CD4-positive, alpha-beta T cell treated with Interleukin-17A for 4 hours (primary cell): Measurements from ENCODE around the gene SBF2.
"Not testable (repeated sequence)": the region's sequence is repeated elsewhere in the genome, so short reads cannot be mapped to it uniquely, and the experiment has no call there.

ENCODE experiments used
- DNase-seq: peaks from one replicate; pipeline ENCODE4 v3.0.0-alpha.2; 2020; ENCODE audit warnings: mixed read lengths

SBF2 gene

DNA sequence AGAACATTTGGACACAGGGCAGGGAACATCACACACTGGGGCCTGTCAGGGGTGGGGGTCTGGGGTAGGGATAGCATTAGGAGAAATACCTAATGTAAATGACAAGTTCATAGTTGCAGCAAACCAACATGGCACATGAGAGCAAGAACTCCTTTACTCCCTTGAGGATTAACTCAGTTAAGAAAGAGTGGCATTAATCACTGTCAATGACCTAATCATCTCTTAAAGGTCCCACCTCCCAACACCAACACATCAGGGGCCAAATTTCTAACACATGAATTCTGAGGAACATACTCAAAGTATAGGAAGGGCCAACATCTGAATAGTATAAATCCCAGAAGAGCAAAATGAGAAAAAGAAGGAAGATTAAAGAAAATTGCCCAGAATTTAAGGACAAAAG is 357.3 kb downstream of the SBF2 start:
- no peak for DNase-seq

DNA sequence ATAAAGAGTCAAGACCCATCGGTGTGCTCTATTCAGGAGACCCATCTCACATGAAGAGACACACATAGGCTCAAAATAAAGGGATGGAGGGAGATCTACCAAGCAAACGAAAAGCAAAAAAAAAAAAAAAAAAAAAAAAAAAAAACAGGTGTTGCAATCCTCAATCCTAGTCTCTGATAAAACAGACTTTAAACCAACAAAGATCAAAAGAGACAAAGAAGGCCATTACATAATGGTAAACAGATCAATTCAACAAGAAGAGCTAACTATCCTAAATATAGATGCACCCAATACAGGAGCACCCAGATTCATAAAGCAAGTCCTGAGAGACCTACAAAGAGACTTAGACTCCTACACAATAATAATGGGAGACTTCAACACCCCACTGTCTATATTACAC is 361.2 kb downstream of the SBF2 start:
- not testable (repeated sequence) for DNase-seq

DNA sequence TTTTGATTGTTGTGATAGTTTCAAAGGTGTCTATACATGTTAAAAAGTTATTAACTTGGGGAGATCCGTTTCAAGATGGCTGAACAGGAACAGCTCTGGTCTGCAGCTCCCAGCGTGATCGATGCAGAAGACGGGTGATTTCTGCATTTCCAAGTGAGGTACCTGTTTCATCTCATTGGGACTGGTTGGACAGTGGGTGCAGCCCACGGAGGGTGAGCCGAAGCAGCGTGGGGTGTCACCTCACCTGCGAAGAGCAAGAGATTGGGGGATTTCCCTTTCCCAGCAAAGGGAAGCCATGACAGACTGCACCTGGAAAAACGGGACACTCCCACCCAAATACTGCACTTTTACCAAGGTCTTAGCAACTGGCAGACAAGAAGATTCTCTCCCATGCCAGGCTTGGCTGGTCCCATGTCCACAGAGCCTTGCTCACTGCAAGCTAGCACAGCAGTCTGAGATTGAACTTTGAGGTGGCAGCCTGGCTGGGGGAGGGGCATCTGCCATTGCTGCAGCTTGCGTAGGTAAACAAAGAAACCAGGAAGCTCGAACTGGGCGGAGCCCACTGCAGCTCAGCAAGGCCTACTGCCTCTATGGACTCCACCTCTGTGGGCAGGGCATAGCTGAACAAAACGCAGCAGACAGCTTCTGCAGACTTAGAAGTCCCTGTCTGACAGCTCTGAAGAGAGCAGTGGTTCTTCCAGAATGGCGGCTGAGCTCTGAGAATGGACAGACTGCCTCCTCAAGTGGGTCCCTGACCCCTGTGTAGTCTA is 363.3 kb downstream of the SBF2 start:
- DNase-seq = not testable (repeated sequence)

DNA sequence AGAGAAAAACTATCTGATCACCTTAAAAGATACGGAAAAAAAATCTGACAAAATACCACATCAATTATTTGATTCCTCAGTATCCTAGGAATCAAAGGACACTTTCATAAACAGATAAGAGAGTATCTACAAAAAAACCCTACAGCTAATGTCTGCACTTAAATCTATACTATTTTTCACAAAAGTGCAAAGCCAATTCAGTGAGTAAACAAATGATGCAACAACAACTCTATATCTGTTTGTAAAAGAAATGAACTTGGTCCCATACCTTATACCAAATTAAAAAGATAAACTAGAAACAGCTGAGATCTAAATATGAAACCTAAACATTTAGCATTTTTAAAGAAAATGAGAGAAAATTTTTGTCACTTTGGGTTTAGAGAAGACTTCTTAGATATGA is 366.3 kb downstream of the SBF2 start:
- DNase-seq = no peak

DNA sequence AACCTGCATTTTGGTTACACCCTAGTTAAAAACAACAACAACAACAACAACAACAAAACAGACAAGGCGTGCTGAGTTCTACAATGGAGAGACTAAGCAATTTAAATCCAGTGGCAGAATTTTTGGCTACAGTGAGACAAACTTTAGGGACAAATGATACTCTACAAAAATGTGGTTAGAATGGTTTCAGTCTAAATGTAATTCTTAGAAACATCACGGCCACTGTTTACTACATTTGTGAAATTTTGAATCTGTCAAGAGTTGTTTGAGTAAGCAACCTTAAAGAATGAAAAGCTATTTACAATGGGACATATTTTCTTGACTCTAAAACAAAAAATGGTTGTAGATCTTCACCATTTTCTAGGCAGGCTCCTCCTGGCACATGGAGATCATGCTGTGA is 370.7 kb downstream of the SBF2 start:
- DNase-seq = no peak

DNA sequence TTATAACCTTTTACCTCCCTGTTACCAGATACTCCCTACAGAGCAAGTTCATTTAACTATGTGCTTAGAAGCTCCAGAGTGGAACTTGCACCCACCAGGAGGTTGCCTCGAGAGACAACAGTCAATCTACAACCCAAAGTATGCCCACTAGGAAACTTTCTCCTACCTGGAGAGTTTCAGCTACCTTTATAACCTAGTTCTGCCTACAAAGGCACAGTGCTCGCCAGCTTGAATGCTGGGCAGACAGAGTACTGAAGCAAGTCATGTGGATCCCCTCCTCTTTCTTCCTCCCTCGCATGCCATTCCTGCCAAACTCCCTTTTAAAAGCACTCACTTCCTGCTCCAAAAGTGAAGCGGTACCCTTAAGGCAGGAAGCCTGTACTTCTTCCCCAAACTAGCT is 371.2 kb downstream of the SBF2 start:
- no peak for DNase-seq

DNA sequence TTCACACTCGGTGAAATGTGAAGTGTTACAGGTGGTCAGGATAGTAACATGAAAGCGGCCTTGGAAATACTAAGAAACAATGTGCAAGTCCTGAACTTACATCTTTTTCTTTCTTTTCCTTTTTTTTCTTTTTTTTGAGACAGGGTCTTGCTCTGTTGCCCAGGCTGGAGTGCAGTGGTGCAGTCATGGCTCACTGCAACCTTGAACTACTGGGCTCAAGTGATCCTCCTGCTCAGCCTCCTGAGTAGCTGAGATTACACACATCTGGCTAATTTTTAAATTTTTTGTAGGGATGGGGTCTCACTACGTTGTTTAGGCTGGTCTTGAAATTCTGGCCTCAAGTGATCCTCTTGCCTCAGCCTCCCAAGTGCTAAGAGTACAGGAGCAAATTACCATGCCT is 377.5 kb downstream of the SBF2 start:
- DNase-seq = no peak

DNA sequence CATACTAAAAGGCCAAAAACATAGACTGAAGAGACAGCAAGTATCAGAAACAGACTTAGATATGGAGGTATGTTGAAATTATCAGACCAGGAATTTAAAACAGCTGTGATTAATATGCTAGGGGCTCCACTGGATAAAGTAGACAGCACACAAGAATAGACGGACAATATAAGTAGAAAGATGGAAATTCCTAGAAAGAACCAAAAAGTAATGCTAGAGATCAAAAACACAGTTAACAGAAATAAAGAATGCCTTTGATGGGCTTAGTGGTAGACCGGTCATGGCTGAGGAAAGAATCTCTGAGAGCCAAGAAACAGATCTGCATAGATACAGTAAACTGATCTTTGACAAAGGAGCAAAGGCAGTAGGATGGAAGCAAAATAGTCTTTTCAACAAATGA is 380.0 kb downstream of the SBF2 start:
- DNase-seq = no peak

DNA sequence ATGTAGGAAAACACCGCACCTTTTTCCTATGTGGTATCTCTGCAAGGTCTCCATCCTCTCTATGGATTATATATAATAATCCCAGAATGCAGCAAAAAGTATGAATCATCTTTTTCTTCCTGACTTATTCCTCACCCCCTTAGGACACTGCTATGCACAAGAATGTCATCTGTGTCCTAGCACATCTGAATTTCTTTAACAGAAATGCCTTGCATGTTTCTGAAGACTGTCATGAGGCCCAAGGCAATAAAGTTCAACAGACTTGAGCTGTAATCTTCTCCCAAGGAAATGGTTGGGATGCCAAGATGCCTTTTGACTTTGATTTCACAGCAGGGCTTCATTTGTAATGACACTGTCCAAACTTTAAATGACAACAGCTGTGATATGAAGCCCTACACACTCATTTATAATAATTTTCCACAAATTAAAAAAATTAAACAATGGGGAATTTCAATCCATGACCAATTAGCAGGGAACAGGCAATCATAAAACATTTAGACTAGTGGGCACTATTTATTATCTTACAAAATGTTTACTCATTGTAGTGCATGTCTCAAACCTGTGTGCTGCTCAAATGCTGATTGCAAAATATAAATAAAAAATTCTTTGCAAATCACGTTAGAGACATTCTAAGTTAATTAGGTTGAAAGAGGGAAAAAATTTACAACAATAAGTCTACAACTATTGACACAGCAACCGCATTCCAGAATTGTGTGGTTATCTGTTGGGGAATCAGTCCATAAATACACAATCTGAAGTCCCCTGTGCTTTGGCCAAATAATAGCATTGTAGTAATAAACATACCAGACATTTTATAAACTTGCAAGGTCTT is 387.8 kb downstream of the SBF2 start:
- DNase-seq = no peak

DNA sequence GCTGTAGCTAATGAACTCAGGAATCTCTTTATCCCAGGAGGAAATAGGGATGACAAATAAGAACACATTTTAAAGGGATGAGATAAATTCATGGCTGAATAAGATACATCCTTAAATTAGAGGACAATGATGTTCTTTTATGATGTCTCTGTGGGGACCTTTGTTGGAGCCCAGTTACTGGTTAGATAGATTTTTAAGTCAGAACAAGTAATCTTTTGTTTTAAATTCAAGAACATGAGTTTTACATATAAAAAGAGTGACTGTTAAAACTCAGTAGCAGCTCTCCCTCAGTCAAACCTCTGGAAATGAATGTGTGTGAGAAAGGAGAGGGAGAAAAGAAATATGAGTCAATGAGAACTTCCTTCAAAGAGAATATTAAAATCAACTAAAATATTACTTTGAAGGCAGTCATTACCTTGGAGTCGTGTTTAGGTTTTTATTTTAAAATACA is 388.5 kb downstream of the SBF2 start:
- DNase-seq = no peak

DNA sequence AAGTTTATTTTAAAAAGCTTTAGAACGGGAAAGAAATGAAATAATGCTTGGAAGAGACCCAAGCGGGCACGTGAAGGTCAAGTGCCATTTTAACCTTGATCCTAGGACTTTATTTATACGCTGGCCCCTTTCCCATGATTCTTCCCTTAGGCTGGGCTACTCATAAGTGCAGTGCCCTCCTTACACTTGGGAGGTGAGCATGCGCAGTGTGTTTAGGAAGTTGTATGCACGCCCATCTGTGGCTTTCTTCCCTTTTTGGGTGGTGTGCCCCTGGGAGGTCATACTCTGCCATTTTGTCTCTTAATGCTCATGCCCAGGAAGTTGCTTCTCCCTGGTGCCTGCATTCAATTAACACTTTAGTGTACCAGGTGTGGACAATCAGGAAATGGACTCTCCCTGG is 390.4 kb downstream of the SBF2 start:
- DNase-seq = no peak

DNA sequence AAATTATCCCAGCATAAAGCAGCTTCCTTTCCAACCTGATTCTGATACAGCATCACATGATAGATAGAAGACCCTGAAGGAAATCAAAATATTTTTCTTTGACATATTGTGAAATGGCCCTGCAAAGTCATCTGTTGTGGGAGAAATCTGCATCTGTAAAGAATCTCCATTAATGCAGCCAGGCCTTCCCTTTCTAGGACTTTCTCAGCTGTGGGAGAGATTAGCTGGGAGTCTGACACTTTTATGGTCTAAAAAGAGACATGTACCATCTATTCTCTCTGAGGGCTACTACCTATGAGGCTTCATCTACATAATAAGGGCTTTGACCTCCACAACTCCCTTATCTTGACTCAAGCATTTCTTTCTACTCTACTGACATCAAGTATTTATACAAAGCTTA is 392.1 kb downstream of the SBF2 start:
- DNase-seq = no peak

DNA sequence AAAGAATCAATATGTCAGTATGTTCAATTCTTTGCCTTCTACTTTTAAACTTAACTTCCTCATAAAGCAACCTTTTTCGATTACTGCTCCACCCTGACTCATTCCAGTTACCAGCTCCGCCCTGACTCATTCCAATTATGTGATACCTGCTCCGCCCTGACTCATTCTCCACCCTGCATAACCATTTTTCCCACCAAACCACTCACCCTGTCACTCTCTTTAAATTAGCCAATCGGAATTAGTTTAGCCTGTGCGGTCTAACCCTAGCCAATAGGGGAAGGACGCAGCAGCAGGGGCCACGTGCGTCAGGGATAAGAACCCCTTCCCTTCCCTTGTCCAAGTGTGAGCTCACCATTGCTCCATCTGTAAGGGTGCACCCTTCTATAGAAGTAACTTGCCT is 393.8 kb downstream of the SBF2 start:
- not testable (repeated sequence) for DNase-seq

DNA sequence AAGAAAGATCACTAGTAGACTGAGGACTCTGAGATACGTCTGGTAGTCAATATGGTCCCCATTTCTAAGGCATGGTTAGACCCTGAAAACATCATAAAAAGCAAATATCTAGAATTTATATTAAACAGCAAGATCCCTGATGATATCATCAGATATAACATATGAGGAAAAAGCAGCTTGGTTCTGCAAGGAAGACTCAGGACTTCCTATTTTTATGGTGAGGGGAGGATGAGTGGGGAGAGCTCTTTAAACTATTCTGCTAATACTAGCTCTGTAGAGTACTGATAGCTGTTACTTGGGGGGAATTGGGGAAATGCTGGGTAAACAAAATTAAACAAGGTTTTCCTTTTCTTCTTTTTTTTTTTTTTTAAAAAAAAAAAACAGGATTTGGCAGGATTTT is 394.3 kb downstream of the SBF2 start:
- no peak for DNase-seq

DNA sequence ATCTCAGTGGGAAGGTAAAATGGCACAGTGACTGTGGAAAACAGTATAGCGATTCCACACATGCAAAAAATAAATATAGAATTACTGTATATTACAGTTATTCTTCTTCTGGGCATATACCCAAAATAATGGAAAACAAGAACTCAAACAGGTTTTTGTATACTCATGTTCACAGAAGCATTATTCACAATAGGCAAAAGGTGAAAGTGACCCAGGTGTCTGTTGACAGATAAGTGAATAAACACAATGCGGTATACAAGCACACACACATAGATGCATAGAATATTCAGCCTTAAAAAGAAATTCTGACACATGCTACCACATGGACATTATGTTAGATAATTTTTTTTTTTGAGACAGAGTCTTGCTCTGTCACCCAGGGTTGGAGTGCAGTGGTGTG is 397.1 kb downstream of the SBF2 start:
- DNase-seq = no peak

DNA sequence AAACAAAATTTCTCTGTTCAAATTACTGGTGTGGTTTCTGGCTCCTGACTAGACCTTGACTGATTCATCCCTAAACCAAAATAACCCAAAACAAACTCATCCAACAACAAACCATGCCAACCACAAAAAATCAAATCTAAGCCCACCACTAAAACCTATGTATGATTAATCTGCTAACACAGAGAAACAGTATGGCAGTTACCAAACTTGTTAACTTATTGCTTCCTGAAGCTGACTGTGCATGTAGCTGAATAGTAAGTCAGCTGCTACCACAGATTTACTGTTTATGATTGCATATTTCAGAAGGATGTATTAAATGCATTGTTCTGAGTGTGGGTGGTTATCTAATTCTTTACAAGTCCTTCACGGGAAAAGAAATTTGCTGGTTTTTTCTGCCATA is 399.0 kb downstream of the SBF2 start:
- no peak for DNase-seq

DNA sequence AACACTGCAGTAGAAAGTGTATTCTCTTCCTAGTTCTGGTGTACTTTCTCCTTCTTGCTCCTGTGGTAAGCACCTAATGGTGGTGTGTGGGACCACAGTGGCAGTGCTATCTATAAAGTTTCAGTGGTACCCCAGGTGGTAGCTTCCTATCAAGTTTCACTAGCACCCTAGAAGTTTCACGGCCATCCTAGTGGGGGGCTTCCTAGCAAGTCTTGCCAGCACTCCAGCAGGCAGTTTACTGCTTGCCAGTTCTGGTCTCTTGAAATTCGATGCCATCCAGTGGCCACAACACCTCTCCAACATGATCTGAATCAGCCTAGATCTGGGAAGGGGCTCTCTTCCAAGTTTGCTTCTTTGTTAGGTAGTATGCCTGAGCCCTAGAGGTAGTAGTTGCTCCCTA is 400.5 kb downstream of the SBF2 start:
- DNase-seq = no peak

DNA sequence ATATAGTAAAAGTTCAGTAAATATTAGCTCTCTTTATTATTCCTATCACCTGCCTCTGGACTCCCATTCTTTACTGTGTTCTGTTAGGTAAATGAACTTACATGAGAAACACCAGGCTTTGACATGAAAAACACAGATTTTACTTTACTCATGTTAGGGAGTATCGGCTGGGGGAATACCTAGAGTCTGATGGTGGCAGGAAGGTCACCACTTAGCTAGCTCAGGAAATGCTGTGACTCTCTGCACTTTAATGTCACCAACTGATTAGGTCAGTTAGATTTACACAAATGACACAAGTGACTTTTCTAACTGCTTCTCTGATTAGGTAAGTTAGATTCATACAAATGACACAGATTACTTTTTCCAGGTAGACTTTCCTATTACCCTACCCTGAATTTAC is 405.1 kb downstream of the SBF2 start:
- no peak for DNase-seq

DNA sequence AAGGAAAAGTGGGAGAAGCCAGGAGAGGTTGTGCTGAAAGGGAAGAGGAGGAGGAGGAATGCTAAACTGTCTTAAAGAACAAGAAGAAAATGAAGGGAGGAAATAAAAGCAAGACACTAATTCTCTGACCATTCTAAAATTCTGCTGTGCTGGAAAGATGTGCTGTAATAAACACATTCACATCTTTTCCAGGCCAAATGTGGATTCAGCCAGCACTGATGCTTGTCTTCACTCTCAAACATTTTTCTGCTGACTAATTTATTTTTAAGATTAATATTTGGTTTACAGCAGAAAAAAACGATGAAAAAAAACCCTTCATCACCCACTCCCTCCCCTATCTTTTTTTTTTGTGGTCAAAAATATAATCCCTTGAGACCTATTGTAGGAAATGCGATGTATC is 406.5 kb downstream of the SBF2 start:
- no peak for DNase-seq

DNA sequence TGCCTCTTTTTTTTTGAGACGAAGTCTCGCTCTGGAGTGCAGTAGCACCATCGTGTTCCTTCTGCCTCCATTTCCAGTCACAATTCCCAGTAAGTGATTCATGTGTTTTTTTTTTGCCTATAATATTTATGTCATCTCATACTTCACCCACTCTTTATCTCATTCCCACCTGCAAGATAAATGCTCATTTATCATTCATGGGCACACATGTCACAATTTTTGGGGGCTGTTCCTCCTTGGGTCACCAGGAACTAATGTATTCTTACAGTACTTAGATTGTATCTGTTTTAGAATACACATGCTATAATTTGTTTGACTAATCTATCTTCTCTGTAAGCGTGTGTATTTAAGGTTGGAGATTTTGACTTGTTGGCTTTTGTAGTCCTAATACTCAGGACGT is 407.4 kb downstream of the SBF2 start:
- DNase-seq = no peak

DNA sequence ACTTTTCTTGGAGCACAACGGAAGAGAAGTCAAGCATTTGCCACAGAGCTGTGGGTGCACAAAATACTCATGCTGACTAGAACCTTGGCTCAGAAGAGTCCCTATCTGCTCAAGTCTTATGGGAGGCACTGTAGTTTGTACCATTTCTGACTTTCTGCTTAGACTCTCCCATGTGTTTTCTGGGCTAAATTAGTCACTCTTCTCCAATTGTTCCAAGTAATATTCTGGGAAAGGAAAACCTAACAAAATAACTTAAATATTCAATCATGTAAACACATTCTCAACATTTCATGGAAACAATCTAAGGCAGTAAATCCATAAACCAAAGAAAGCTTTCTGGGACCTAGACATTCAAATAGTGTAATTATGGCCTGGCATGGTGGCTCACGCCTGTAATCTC is 409.4 kb downstream of the SBF2 start:
- DNase-seq = no peak

DNA sequence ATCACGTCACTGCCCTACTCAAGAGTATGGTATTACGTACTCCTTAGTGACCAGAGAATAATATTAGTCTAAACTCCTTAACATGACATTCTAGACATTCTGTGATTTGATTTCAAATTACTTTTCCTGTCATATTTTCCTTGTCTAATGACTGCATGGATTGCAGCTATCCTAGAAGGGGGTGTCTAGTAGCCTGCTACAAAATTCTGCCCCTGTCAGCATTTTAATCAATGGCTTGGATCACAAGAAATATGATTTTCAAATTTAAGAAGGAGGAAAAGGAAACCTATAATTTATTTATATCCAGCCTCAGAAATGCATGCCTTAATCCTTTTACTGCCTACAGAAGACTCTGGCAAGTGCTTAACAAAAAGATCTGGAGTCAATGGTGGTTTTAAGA is 413.4 kb downstream of the SBF2 start:
- no peak for DNase-seq

DNA sequence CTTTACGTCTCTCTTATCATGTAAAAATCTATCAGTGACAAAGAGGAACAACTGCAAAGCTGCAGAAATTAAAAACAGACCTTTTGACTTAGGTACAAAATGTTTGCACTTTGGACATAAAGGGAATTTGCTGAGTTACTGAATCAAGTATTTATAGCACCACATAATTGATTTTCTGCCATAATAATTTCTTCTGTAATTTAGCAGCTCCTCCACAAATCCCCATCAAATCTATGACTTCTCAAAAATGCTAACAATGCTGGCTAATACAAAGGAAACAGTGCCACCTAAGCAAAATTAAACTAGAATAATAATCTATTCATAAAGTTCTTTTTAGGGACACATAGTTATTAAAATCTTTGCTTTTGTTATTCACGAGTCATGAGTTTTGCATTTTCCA is 415.1 kb downstream of the SBF2 start:
- DNase-seq = no peak

DNA sequence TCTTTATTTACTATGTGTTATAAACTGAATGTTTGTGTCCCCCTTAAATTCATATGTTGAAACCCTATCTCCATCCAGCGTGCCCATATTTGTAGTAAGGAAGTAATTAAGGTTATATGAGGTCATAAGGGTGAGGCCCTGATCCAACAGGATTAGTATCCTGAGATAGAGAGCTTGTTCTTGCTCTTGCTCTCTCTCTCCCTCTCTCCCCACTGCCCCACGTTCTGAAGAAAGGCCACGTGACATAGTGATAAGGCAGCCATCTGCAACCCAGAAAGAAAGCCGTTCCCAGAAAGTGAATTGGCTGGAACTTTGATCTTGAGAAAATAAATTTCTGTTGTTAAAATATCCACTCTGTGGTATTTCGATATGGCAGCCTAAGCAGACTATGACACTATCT is 417.7 kb downstream of the SBF2 start:
- DNase-seq = no peak

DNA sequence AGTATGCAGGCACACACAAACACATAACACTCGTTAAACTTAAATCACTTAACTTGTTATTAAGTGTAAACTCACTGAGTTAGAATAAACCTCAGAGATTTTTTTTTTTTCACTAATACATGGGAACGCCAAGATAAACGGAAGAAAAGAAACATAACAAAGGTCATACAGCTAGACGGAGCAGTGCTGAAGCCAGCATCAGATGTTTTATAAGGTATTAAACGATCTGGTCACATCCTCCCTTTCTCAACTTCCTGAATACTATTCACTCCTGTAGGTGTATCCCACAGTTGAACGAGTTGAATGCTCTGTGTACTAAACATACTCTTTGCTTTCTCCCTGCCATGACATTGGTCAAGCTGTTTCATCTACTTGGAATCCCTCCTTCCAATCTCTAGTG is 418.2 kb downstream of the SBF2 start:
- no peak for DNase-seq
